ENCODE data around the gene TBX15.

TBX15 gene

GRCh38 chr1:119002028-119002686 lies 14.0 kb upstream of the TBX15 start:
- no peak for DNase-seq

- no peak for DNase-seq
Observed at GRCh38 chr1:119001181-119002027, 13.3 kb upstream of the TBX15 start.

GRCh38 chr1:119000371-119001180 lies 12.4 kb upstream of the TBX15 start:
- no peak for DNase-seq

- no peak for DNase-seq
Observed at GRCh38 chr1:118999348-119000071, 11.4 kb upstream of the TBX15 start.

- DNase-seq: no peak
Observed at GRCh38 chr1:118998171-118998570, 10.0 kb upstream of the TBX15 start.

GRCh38 chr1:118997225-118997624 lies 9.1 kb upstream of the TBX15 start:
- no peak for DNase-seq

- no peak for DNase-seq
Observed at GRCh38 chr1:118995312-118996016, 7.3 kb upstream of the TBX15 start.

- DNase-seq: no peak
Observed at GRCh38 chr1:118993700-118994026, 5.5 kb upstream of the TBX15 start.

- DNase-seq: no peak
Observed at GRCh38 chr1:118992868-118993699, 4.9 kb upstream of the TBX15 start.

GRCh38 chr1:118992237-118992825 lies 4.2 kb upstream of the TBX15 start:
- no peak for DNase-seq

GRCh38 chr1:118991448-118991847 lies 3.3 kb upstream of the TBX15 start:
- DNase-seq: no peak

- DNase-seq: no peak
Observed at GRCh38 chr1:118990513-118991152, 2.5 kb upstream of the TBX15 start.

GRCh38 chr1:118989878-118990378 lies 1.8 kb upstream of the TBX15 start:
- DNase-seq: no peak

GRCh38 chr1:118989006-118989815 lies 1.1 kb upstream of the TBX15 start:
- no peak for DNase-seq

- DNase-seq: no peak
Observed at GRCh38 chr1:118987468-118988185, 516 bp downstream of the TBX15 start.

- DNase-seq: no peak
Observed at GRCh38 chr1:118986555-118987467, 1.3 kb downstream of the TBX15 start.
